ENCODE results near the gene SGMS1.

Gene SGMS1

GRCh38 chr10:50440489-50440888, 183.3 kb downstream of the SGMS1 start:
- in situ Hi-C loops (cut with MboI; ENCODE audit: low pct_unique_long_range_greater_than_20kb, low sequenced_read_pairs, unreplicated experiment) = no loop called here
- DNase-seq (ENCODE audit: low spot score) = no peak
- TF ChIP-seq, protein P1, sequence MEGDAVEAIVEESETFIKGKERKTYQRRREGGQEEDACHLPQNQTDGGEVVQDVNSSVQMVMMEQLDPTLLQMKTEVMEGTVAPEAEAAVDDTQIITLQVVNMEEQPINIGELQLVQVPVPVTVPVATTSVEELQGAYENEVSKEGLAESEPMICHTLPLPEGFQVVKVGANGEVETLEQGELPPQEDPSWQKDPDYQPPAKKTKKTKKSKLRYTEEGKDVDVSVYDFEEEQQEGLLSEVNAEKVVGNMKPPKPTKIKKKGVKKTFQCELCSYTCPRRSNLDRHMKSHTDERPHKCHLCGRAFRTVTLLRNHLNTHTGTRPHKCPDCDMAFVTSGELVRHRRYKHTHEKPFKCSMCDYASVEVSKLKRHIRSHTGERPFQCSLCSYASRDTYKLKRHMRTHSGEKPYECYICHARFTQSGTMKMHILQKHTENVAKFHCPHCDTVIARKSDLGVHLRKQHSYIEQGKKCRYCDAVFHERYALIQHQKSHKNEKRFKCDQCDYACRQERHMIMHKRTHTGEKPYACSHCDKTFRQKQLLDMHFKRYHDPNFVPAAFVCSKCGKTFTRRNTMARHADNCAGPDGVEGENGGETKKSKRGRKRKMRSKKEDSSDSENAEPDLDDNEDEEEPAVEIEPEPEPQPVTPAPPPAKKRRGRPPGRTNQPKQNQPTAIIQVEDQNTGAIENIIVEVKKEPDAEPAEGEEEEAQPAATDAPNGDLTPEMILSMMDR (IDR thresholded peaks at IDR 0.05; ENCODE audit: extremely low read depth, insufficient read depth, missing control alignments) = no peak

GRCh38 chr10:50439806-50440205, 183.9 kb downstream of the SGMS1 start:
- DNase-seq (ENCODE audit: low spot score) = no peak
- in situ Hi-C loops (cut with MboI; ENCODE audit: low pct_unique_long_range_greater_than_20kb, low sequenced_read_pairs, unreplicated experiment) = no loop called here

GRCh38 chr10:50439187-50439586, 184.6 kb downstream of the SGMS1 start:
- TF ChIP-seq, protein P1 (IDR thresholded peaks at IDR 0.05; ENCODE audit: extremely low read depth, insufficient read depth, missing control alignments) = no peak
- in situ Hi-C loops (cut with MboI; ENCODE audit: low pct_unique_long_range_greater_than_20kb, low sequenced_read_pairs, unreplicated experiment) = no loop called here
- DNase-seq (ENCODE audit: low spot score) = no peak

More at GRCh38 chr10:50439806-50440205, 183.9 kb downstream of the SGMS1 start:
- TF ChIP-seq, protein P1 (IDR thresholded peaks at IDR 0.05; ENCODE audit: extremely low read depth, insufficient read depth, missing control alignments) = no peak

- in situ Hi-C loops (cut with MboI; ENCODE audit: low pct_unique_long_range_greater_than_20kb, low sequenced_read_pairs, unreplicated experiment) = no loop called here
- TF ChIP-seq, protein P1 (IDR thresholded peaks at IDR 0.05; ENCODE audit: extremely low read depth, insufficient read depth, missing control alignments) = no peak
- no peak for DNase-seq (ENCODE audit: low spot score)
Observed at GRCh38 chr10:50438049-50438936, 185.5 kb downstream of the SGMS1 start.

GRCh38 chr10:50437248-50437647, 186.5 kb downstream of the SGMS1 start:
- DNase-seq (ENCODE audit: low spot score) = no peak
- TF ChIP-seq, protein P1 (IDR thresholded peaks at IDR 0.05; ENCODE audit: extremely low read depth, insufficient read depth, missing control alignments) = no peak
- in situ Hi-C loops (cut with MboI; ENCODE audit: low pct_unique_long_range_greater_than_20kb, low sequenced_read_pairs, unreplicated experiment) = no loop called here

GRCh38 chr10:50436805-50437204, 187.0 kb downstream of the SGMS1 start:
- in situ Hi-C loops (cut with MboI; ENCODE audit: low pct_unique_long_range_greater_than_20kb, low sequenced_read_pairs, unreplicated experiment) = no loop called here
- TF ChIP-seq, protein P1 (IDR thresholded peaks at IDR 0.05; ENCODE audit: extremely low read depth, insufficient read depth, missing control alignments) = no peak
- DNase-seq (ENCODE audit: low spot score) = no peak

Data from GM13977 (cell line).